A549 (cell line): Measurements from ENCODE around the gene CPPED1. TPM values are rescaled to one million over a fixed set of nuclear protein-coding genes. Genes with fewer than 3 reads are reported as not detected.

ENCODE experiments used
- ATAC-seq, 2 experiments: fragments of 200-7000 bp in 1 of 2; fragments of >200 bp in 1 of 2; cut with Nextera tagmentation in 1 of 2; cut with Tn5 transposase in 1 of 2; 3 replicates each; pipeline versions ENCODE4 v1.8.0 to v1.9.1; 2018 to 2020; ENCODE audit warnings: mild to moderate bottlenecking in 1 of 2, moderate library complexity in 1 of 2
- CTCF ChIA-PET: fragments of 300-600 bp; sonication (Branson Sonifier 250); formaldehyde crosslinking; extraction: SDS; loops from one replicate; lab custom pipeline; 2021; ENCODE audit warnings: antibody characterized with exemption, inconsistent platforms; lab: Yijun Ruan, JAX
- POLR2A ChIA-PET: fragments of 350-600 bp; formaldehyde crosslinking; extraction: SDS; loops from one replicate; lab custom pipeline; 2021; ENCODE audit warnings: antibody characterized with exemption, inconsistent platforms; lab: Yijun Ruan, JAX
- DNase-seq, 2 experiments: peaks; one replicate each; pipeline versions ENCODE4 v3.0.0 to v3.0.0-alpha.2; 2011 to 2016; ENCODE audit warnings: low read depth in 1 of 2, low spot score in 1 of 2
- FAIRE-seq: peaks from 2 replicates; lab custom pipeline; 2011; peaks lifted over from hg19 to GRCh38; lab: Jason Lieb, UNC
- H3K27ac ChIP-seq, 2 experiments: fragments of >200 bp; sonication (Bioruptor Twin); formaldehyde crosslinking; 3 replicates each; pipeline ENCODE4 v1.5.1; 2016 to 2017
- H3K4me1 ChIP-seq: fragments of >200 bp; sonication (Bioruptor Twin); formaldehyde crosslinking; 3 replicates; pipeline ENCODE4 v1.6.1; 2016
- H3K4me2 ChIP-seq: fragments of >200 bp; sonication (Bioruptor Twin); formaldehyde crosslinking; 3 replicates; pipeline ENCODE4 v1.6.1; 2016
- H3K4me3 ChIP-seq: fragments of >200 bp; sonication (Bioruptor Twin); formaldehyde crosslinking; 3 replicates; pipeline ENCODE4 v1.5.1; 2016
- H3K9me3 ChIP-seq: fragments of >200 bp; sonication (Bioruptor Twin); formaldehyde crosslinking; 3 replicates; pipeline ENCODE4 v1.6.1; 2016
- BHLHE40 ChIP-seq: IDR thresholded peaks from 2 replicates; pipeline ENCODE4 v1.6.1; 2012; ENCODE audit warnings: low read depth, low read length, inconsistent platforms
- CBX2 ChIP-seq: fragments of 200-600 bp; sonication (generic); IDR thresholded peaks from 2 replicates; pipeline ENCODE4 v1.6.1; 2016; ENCODE audit warnings: low read depth, mild to moderate bottlenecking, borderline replicate concordance
- CBX8 ChIP-seq: fragments of 200-600 bp; sonication (generic); IDR thresholded peaks from 2 replicates; pipeline ENCODE4 v1.6.1; 2016
- CHD2 ChIP-seq: fragments of 150-350 bp; IDR thresholded peaks from 2 replicates; pipeline ENCODE4 v1.6.1; 2014; ENCODE audit warnings: low read length; ENCODE audit not compliant: partially characterized antibody
- CTCF ChIP-seq: fragments of >200 bp; sonication (Bioruptor Twin); formaldehyde crosslinking; IDR thresholded peaks from 3 replicates; pipeline ENCODE4 v1.5.1; 2016
- E2F6 ChIP-seq: IDR thresholded peaks from 2 replicates; pipeline ENCODE4 v1.6.1; 2012; ENCODE audit warnings: low read depth, borderline replicate concordance
- EHF ChIP-seq: fragments of 250-450 bp; sonication (Bioruptor Pico); IDR thresholded peaks from 2 replicates; pipeline ENCODE4 v1.5.0; 2020; ENCODE audit warnings: mild to moderate bottlenecking
- FOSB ChIP-seq: fragments of 250-450 bp; sonication (Bioruptor Pico); IDR thresholded peaks from 2 replicates; pipeline ENCODE4 v1.5.0; 2020; ENCODE audit warnings: mild to moderate bottlenecking, moderate library complexity
- HEYL ChIP-seq: fragments of 250-450 bp; sonication (Bioruptor Pico); IDR thresholded peaks from 2 replicates; pipeline ENCODE4 v1.8.0; 2021; ENCODE audit warnings: mild to moderate bottlenecking, moderate library complexity
- HOXB13 ChIP-seq: fragments of 250-450 bp; sonication (Bioruptor Pico); IDR thresholded peaks from 2 replicates; pipeline ENCODE4 v1.5.0; 2020; ENCODE audit warnings: low read depth, mild to moderate bottlenecking, moderate library complexity
- KDM5A ChIP-seq: fragments of 200-600 bp; sonication (generic); IDR thresholded peaks from 2 replicates; pipeline ENCODE4 v1.6.1; 2016; ENCODE audit warnings: antibody characterized with exemption, mild to moderate bottlenecking
- MAFK ChIP-seq: fragments of 450-650 bp; IDR thresholded peaks from 2 replicates; pipeline ENCODE4 v1.6.1; 2014; ENCODE audit not compliant: partially characterized antibody
- MYC ChIP-seq: IDR thresholded peaks from 2 replicates; pipeline ENCODE4 v1.6.1; 2012; ENCODE audit warnings: mild to moderate bottlenecking, inconsistent platforms, low read length, improper control_type of control experiment, borderline replicate concordance
- NR3C1 ChIP-seq: fragments of >200 bp; sonication (Bioruptor Twin); formaldehyde crosslinking; IDR thresholded peaks from 3 replicates; pipeline ENCODE4 v1.6.1; 2017
- PHF8 ChIP-seq: fragments of 200-600 bp; sonication (generic); IDR thresholded peaks from 2 replicates; pipeline ENCODE4 v1.6.1; 2016; ENCODE audit warnings: low read depth, mild to moderate bottlenecking, antibody characterized with exemption, moderate library complexity, borderline replicate concordance
- RNF2 ChIP-seq: fragments of 200-600 bp; sonication (generic); IDR thresholded peaks from 2 replicates; pipeline ENCODE4 v1.6.1; 2016; ENCODE audit warnings: low read depth, mild to moderate bottlenecking, antibody characterized with exemption, moderate library complexity, borderline replicate concordance
- SMC3 ChIP-seq: fragments of >200 bp; sonication (Bioruptor Twin); formaldehyde crosslinking; IDR thresholded peaks from 3 replicates; pipeline ENCODE4 v1.6.1; 2018; ENCODE audit warnings: inconsistent platforms
- ZC3H11A ChIP-seq: fragments of 450-650 bp; IDR thresholded peaks from 2 replicates; pipeline ENCODE4 v1.6.1; 2014; ENCODE audit warnings: antibody characterized with exemption, mild to moderate bottlenecking
- WGBS: methylation state at CpG from one replicate; pipeline ENCODE4 v1.1.6; 2017; ENCODE audit errors: missing lambda C conversion rate; 5-methylcytosine and 5-hydroxymethylcytosine counted together
- polyA plus RNA-seq, 4 experiments: library from polyadenylated mRNA; depleted of rRNA in 3 of 4; stranded (reverse); fragments of >200 nt; fragmentation: RNase III in 1 of 4; extraction: RNeasy Plus Mini Kit Qiagen cat#74134 plus additional on column Dnase treatment in 1 of 4; gene quantifications; 2 replicates in 3 of 4; 3 replicates in 1 of 4; pipeline ENCODE4 v1.2.3, GENCODE V29; 2011 to 2017

CPPED1 gene
- polyA plus RNA-seq, 2 of the 4 experiments (the other 2 are of a cell fraction) = 16.1 to 30.5 TPM

DNA sequence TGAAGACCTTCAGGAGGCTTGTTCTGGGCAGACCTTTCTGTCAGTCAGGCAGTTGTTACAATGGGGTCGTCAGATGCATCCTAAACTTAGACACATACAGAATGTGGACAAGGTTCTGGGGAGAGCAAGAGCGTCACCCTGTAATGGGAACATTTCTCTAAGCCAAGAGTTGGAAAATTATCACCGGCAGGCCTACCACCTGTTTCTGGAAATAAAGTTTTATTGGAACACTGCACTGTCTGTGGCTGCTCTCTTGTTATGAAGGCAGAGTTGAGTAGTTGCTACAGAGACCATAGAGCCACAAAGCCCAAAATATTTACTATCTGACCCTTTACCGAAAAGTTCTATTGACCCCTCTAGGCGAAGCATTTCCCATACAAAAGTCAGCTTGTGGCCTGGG is 106.2 kb downstream of the CPPED1 start:
- CTCF ChIA-PET = no interaction called here
- FAIRE-seq = no peak

GRCh38 chr16:12695454-12695853 is 108.2 kb downstream of the CPPED1 start:
- POLR2A ChIA-PET = no interaction called here
- DNase-seq = peak in 1 of 2 experiments; percentile 29
- no peak for FAIRE-seq
- CTCF ChIA-PET = no interaction called here
- Histone ChIP-seq H3K4me3 (no peak overlapping the region), H3K27ac (no peak overlapping the region), H3K4me2 (no peak overlapping the region), H3K9me3 (no peaks in the 10 kb centered on the region), H3K4me1 (no peaks in the 10 kb centered on the region)
- peak in 1 of 2 experiments; percentile 29; a peak in 1 of 6 replicates for ATAC-seq
- no peak for TF ChIP-seq RNF2
- no peak for TF ChIP-seq KDM5A
- TF ChIP-seq EHF (CRISPR knock-in tag) = no peak
- TF ChIP-seq SMC3 = no peak
- TF ChIP-seq FOSB (CRISPR knock-in tag) = no peak
- TF ChIP-seq BHLHE40 = no peak
- WGBS = 75% methylated on average over 5 of the region's 5 CpGs

More for the DNA sequence above, 106.2 kb downstream of the CPPED1 start:
- no peaks in the 10 kb centered on the region for H3K4me1 ChIP-seq
- no peak for ATAC-seq
- no peak overlapping the region for H3K27ac ChIP-seq
- no peak for DNase-seq
- WGBS = 74% methylated on average over 5 of the region's 5 CpGs
- no peak overlapping the region for H3K4me3 ChIP-seq
- H3K4me2 ChIP-seq = no peak overlapping the region
- H3K9me3 ChIP-seq = no peaks in the 10 kb centered on the region
- POLR2A ChIA-PET = no interaction called here
- TF ChIP-seq MYC (no peak), CBX2 (no peak)
- TF ChIP-seq, all 56 proteins: peak for 0

- H3K9me3 ChIP-seq = no peaks in the 10 kb centered on the region
- H3K27ac ChIP-seq = no peak overlapping the region
- no peaks in the 10 kb centered on the region for H3K4me1 ChIP-seq
- no peak for FAIRE-seq
- WGBS = 90% methylated on average over 5 of the region's 5 CpGs
- no peak for TF ChIP-seq PHF8
- TF ChIP-seq HOXB13 (CRISPR knock-in tag) = no peak
- TF ChIP-seq MYC = no peak
- TF ChIP-seq E2F6 = no peak
- no peak for TF ChIP-seq HEYL (CRISPR knock-in tag)
- no peak for TF ChIP-seq CBX2
- TF ChIP-seq EHF (CRISPR knock-in tag) = no peak
- no peak for TF ChIP-seq CBX8
- no peak for TF ChIP-seq CHD2
- no peak for TF ChIP-seq MAFK
- no peak for TF ChIP-seq CTCF
- no peak for TF ChIP-seq ZC3H11A
- no peak for TF ChIP-seq NR3C1
- no peak for ATAC-seq
- H3K4me2 ChIP-seq = no peak overlapping the region
- H3K4me3 ChIP-seq = no peak overlapping the region
- ChIA-PET POLR2A (no interaction called here), CTCF (no interaction called here)
- DNase-seq = no peak
Observed at GRCh38 chr16:12690024-12690423, 113.7 kb downstream of the CPPED1 start.
